GM19240 (cell line): ENCODE measurements around the gene LHX2.
"Not testable (repeated sequence)": the region's sequence is repeated elsewhere in the genome, so short reads cannot be mapped to it uniquely, and the experiment has no call there.

Source experiments
- DNase-seq: peaks from one replicate; pipeline ENCODE4 v3.0.0; 2011; ENCODE audit warnings: low spot score; ENCODE audit not compliant: insufficient read length

The LHX2 gene, protein sequence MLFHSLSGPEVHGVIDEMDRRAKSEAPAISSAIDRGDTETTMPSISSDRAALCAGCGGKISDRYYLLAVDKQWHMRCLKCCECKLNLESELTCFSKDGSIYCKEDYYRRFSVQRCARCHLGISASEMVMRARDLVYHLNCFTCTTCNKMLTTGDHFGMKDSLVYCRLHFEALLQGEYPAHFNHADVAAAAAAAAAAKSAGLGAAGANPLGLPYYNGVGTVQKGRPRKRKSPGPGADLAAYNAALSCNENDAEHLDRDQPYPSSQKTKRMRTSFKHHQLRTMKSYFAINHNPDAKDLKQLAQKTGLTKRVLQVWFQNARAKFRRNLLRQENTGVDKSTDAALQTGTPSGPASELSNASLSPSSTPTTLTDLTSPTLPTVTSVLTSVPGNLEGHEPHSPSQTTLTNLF

DNA sequence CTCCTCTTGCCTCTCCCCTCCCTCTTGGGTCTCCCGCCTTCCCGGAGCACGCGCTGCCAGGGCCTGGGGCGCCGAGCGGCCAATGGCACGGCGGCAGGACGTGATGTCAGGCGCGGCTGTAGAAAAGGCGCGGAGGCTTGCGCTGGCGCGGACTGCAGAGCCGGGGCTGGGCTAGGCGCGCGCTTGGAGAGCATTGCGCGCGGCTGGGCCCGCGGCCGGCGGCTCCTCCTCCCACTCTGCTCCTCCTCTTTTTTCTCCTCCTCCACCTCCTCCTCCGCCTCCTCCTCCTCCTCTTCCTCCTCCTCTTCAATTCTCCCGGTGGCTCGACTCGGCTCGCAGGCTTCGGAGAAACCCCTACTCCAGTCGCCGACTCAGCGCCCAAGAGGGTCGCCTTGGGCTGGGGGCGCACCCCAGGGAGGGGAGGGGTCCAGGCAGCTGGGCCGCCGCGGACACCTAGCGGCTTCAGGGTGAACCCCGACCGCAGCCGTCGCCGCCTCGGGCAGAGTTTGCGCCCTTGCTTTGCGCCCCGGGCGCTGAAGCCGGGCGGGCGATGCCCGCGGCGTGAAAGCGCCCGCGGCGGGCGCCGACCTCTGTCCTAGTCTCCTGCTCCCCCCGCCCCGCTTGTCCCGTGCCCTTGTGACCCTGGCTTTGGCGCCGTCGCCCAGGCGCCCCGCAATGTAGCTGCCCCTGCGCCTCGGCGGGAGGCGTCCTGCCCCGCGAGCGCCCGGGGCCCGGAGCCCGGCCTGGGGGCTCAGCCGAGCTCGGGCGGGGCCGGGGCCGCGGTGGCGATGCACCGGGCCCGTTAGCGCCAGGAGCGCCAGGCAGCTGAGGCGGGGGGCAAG is at the start of gene LHX2:
Gene LHX2 (plus strand): TSS at position 309 of the 842 bp plus-strand sequence. CDS start 581 bp downstream, outside the sequence.
- no peak for DNase-seq

DNA sequence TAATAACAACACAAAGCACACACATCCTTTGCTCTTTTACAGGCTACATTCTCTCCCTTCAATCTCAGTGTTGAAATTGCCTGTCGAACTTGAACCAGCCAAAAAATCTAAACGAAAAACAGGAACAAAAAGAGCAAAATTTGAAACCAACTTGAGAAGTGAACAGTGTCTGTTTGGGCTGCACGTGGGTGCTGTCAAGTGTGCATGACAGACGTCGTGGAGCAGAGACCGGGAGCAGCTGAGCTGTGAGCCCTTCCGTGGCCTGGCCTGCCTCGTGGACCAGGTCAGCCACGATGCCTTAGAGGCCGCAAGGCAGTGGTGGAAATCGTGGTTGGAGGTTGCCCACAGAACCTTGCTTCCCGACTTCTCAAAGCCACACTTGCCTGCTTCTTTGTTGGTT is 46.8 kb upstream of the LHX2 start:
- DNase-seq = no peak

DNA sequence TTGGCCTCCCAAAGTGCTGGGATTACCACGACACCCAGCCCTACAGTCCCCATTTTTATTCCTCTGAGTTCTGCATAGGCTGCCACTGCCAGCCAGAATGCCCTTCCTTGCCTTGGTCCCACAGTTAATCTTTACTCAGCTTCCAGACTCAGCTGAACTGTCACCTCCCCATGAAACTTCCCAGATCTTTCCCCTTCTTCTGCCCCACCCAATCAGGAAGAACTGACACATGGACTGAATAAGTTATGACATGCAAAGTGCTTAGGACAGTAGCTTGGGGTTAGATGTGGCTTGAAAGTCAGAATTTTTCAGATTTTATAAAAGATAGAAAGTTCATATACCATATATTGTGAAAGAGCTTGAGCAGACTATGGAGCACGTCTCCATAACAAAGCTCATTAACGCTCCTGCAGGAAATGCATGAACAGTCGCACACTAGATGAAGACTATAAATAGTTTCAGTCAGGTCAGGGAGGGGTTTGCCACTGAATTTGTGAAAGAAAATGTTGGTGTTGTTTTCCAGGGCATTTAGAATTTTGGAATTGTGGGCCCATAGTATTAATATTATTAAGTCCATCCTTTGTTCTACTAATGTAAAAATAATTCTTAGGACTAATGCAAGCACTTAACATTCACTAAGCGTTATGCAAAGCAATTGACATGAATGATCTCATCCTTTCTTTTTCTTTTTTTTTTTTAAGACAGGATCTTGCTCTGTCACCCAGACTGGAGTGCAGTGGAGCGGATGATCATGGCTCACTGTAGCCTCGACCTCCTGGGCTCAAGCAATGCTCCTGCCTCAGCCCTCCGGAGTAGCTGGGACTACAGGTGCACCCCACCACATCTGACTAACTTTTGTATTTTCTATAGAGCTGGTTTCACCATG is 45.5 kb upstream of the LHX2 start:
- DNase-seq = no peak

DNA sequence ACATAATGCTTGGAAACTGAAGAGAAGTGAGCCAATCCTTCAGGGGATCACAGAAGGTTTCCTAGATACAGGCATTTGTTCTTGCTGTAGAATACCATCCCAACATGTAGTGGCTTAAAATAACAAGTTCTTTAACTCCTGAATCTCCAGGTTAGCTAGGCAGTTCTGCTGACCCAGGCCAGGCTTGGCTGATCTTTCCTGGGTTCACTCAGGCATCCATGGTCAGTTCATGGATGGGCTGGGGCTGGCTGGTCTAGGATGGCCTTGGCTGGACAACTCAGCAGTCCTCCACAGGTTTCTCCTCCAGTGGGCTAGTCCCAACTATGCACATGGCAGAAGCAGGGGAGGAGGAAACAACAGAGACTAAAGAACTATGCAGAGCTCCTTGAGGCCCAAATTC is 44.2 kb upstream of the LHX2 start:
- no peak for DNase-seq

DNA sequence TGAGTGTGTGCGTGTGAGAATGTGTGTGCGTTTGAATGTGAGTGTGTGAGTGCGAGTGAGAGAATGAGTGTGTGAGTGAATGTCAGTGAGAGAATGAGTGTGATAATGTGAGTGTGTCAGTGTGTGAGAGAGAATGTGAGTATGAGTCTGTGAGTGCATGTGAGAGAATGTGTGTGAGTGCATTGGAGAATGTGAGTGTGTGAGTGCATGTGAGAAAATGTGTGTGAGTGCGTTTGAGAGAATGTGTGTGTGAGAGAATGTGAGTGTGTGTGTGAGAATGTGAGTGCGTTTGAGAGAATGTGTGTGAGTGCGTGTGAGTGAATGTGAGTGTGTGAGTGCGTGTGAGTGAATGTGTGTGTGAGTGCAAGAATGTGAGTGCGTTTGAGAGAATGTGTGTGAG is 39.0 kb upstream of the LHX2 start:
- DNase-seq = no peak

DNA sequence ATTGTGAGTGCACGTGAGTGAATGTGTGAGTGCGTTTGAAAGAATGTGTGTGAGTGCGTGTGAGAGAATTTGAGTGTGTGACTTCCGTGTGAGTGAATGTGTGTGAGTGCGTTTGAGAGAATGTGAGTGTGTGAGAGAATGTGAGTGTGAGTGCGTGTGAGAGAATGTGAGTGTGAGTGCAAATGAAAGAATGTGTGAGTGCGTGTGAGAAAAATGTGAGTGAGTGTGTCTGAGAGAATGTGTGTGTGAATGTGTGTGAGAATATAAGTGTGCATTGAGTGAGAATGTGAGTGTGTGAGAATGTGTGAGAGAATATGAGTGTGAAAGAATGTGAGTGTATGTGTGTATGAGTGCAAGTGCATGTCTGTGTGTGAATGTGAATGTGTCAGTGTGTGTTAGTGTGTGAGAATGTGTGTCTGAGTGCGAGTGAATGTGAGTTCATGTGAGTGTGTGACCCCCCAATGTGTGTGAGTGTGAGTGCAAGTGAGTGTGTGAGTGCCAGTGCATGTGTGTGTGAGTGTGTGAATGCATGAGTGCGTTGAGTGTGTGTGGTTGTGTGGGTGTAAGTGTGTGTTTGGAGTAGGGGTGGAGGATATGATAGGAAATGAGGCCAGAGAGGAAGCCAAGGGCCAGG is 37.9 kb upstream of the LHX2 start:
- DNase-seq = no peak

DNA sequence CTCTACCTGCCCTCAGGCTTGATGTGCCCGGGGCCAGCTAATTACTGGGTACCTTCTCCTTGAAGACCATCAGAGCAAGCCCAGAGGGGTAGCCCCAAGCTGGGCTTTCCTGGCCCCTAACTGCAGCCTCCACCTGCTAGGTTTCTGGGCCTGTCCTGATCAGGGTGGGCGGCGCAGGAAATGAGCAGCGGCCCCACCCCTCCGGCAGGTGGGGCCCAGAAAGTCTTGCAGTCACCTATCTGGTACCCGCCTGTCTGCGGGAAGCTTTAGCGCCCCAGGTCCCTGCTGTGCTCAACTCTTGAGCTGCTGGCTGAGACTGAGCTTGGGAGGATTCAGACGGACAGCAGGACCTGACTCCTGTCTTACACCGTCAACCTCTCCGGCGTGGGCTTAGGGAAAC is 37.1 kb upstream of the LHX2 start:
- DNase-seq = no peak

DNA sequence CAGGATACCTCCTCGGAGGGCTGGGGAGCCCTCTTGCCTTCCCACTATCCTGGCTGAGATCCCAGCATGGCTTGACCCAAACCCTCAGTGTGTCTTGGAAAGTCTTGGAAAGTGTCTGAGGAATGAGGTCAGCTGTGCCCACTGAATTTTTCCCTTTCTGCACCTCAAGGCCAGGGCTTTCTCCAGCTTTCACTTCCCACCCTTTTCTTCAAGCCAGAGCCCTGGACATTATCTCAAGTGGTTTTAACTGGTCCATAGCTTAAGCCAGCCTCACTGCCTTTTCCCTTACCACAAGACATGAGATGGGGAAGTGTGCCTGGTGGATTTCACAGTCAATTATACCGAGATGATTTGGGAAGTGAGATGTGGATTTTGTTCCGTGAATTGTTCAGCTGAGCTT is 35.7 kb upstream of the LHX2 start:
- DNase-seq = no peak

DNA sequence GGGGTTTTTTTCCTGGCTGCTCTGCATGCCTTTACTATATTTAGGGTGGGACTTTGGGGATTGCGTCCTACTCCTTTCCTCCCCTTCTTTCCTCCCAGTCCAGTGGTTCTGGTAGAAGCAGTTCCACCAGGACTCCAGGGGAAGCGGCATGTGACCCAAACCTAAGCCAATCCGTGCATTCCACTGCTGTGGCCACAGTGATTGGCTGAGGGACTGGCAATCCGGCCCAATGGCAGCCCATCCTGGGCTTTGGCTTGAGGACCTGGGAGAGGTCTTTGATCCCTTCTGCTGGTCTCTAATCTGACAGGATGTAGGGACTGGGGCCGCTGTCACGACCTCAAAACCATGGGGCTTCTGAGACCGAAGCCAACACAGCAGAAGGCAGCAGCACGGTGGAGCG is 35.0 kb upstream of the LHX2 start:
- DNase-seq = not testable (repeated sequence)

DNA sequence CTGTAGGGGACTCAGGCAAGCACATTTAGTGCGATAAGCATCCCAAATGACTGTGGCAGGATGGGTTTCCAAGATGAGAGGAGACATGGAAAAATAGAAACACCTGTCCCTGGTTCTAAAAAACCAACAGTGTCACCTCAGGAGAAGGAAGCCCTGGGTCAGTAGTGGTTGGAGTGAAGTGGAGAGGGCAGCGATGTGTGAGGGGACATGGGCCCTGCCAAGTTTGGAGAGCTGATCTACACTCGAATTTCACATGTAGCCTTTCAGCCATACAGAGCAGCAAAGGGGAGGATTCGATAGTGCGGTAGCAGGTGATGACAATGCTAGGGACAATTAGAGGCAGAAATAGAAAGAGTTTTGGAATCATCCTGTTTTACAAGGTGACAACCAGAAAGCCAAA is 32.6 kb upstream of the LHX2 start:
- no peak for DNase-seq

DNA sequence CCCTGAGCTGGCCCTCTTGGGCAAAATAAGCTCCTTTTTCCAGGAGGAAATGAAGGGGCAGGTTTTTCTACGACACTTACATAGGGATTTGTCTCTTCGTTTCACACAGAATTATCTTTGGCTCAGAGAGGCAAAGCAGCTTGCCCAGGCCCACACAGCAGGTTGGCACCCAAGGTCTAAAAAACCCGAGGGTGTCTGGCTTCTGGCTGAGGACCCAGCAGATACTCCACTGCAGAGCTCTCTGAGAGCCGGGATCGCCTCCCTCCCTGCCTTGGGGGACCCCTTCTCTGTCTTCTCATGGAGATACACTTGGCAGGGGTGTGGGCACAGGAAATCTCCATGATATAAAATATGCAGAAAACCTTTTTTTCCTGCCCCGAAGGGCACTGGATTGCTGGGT is 29.0 kb upstream of the LHX2 start:
- DNase-seq = no peak

DNA sequence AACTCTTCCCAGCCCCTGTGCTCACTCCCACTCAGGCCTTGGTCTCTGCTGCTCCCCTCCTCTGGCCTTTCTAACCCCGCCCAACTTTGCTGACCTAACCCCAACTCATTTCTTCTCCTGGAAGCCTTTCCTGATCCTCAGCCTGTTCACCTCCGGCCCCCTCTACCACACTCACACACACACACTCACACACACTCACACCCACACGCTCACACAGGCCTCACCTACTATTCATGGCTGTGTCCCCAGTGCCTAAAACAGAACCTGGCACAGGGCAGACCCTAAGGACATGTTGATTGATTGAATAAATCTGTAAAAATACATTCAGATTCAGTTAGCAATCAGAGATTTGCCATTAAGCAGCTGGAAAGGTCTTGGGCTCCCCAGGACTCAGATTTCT is 28.5 kb upstream of the LHX2 start:
- no peak for DNase-seq

DNA sequence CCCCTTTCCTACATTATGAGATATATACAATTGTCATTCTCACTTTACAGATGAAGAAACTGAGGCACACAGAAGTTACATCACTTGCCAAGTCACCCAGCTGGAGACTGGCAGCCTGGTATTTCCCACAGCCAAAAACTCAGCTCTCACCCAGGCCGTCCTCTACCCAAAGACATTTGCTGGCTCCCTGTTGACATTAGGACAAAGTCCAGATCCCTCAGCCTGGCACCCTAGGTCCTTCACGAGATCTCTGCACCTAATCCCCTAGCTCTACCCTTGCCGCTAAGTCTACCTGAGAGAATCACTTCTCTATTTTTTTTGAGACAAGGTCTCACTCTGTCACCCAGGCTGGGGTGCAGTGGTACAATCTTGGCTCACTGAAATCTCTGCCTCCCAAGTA is 26.8 kb upstream of the LHX2 start:
- no peak for DNase-seq

DNA sequence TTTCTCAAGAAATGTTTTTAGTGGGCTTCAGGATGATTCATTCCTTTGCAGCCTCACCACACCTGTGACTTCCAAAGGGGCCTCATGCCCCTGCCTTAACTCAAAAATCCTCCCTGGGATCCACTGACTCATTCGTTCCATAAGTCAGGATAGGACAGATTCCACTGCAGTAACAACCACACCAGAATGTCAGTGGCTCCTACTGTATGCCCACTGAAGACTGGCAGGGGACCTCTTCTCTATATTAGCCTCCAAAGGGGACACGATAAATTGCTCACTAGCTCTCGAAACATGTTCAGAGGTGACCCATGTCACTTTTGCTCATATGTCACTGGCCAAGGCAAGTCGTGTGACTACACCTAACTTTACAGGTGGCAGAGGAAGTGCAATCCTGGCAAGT is 25.7 kb upstream of the LHX2 start:
- DNase-seq = no peak

DNA sequence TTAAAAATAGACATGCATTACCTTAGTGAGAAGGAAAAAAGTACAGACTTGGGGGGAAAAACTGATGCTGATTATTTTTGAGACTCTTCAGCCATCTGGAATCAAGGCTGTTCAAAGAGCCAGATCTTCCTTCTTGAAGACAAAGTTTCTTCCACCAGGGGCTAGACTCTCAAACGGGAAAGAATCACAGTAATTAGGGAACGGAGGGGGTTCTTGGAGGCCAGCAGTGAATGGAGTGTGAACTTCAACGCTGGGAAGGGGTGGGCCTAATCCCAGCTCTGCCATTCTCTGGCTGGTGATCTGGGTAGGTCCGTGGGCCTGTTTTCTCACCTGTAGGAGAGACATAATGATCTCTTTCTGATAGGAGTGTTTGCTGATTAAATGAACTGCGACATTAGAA is 21.1 kb upstream of the LHX2 start:
- no peak for DNase-seq

DNA sequence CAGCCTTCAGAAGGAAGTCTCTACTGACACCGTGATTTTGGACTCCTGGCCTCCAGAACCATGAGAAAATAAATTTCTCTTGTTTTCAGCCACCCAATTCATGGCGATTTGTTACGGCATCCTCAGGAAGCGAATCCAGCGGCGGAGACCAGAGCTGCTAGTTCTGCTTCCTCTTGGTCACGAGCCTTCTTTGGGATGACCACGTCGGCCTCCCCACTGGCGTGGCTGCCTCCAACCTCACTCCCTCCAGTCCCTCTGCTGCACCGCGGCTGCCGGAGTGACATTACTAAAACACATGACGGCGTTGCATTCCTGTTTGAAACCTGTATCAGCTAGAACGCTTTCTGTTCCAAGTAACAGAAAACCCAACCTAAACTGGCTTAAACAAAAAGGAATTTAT is 18.9 kb upstream of the LHX2 start:
- not testable (repeated sequence) for DNase-seq

DNA sequence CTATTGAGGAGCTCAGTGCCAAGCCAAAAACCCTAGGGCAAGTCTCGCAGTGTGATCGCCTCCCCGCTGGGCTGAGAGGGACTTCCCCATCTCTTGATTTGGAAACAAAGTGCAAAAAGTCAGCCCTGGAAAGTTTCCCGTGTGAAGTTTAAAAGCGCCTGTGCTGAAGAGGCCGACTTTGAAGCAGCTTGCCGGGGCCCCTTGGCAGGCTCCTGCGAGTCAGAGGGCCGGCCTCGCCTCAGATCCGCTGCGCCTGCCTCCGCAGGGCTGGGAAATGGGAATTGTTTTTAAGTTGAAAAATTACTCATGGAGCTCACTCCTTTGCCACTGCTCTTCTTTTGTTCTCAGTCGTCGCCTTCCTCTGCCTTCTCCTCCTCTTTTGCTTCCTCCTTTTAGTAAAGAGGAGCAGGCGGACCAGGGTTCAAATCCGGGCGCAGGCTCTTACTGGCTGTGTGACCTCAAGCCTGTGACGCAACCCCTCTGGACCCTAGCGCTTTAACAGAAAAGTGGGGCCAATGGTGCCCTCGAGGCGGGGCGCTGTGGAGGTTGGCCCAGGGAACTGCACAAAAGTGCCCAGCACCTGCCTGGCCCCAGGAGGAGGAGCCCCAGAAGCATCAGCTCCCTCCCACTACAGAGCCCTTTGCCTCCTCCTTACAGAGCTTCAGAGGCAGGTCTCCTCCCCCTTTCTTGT is 14.7 kb upstream of the LHX2 start:
- DNase-seq = no peak

DNA sequence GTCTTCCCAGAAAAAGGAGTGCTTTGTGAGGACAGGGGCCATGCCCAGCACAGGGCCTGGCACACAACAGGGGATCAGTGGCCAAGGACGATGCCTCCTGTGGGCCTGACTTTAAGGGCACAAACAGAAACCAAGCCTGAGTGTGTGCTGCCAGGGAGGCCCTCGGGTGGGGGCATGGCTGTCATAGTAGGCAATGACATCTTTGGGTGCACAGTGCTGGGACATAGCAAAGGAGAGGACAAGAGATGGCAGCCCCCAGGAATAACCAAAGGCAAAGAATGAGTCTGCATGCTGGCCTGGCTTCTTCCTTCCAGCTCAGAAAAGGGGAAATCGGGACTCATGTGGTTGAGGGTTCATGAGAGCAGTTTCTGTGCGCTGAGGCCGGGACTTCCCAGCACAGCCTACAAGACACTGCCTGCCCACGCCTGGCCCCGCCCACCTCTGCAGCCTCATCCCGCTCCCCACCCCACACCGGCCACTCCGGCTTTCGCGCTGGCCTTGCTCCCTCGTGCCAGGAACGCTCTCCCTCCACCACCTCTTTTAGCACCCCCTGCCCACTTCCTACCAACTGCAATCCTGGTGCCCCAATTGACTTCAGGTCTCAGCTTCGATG is 13.8 kb upstream of the LHX2 start:
- no peak for DNase-seq

DNA sequence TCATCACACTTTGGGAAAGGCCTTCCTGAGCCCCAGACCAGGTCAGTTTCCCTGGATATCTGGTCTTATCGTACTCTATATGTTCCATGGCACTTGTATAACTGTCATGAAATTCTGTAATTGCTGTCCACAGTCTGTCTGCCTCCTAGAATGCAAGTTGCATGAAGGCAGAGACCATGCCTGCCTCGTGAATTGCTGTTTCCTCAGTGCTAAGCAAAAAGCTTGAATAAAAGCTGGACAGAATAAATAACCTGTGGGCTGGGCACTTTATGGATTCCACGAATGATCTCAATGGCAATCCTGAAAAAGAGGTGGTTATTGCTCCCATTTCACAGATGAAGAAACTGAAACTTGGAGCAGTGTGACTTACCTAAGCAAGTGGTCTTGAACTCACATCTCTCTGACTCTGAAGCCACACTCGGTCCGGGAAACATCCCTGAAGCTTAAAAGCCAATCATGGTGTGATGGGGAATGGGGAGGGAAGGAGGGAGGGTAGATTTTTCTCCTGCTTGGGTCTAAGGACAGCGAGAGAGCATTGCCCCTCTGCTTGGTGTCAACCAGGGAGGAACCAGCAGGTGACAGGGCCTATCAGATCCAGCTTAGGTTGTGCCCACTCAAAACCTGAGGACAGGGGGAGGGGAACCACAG is 13.2 kb upstream of the LHX2 start:
- no peak for DNase-seq
